Bronchial epithelial cell (primary cell): ENCODE measurements around the gene TMTC1. TPM values are rescaled to one million over a fixed set of nuclear protein-coding genes. Genes with fewer than 3 reads are reported as not detected.

ENCODE experiments used
- DNase-seq: peaks from one replicate; pipeline ENCODE4 v3.0.0-alpha.2; 2010; ENCODE audit warnings: low read depth
- FAIRE-seq: peaks from 2 replicates; lab custom pipeline; 2011; peaks lifted over from hg19 to GRCh38; lab: Jason Lieb, UNC
- H3K27me3 ChIP-seq: 2 replicates; pipeline ENCODE4 v1.5.1; 2011; ENCODE audit warnings: low read length; ENCODE audit not compliant: control insufficient read depth, insufficient read depth
- H3K36me3 ChIP-seq: 2 replicates; pipeline ENCODE4 v1.5.1; 2011; ENCODE audit warnings: low read length; ENCODE audit not compliant: control insufficient read depth, insufficient read depth
- H3K4me3 ChIP-seq: 2 replicates; pipeline ENCODE4 v1.5.1; 2011; ENCODE audit warnings: mild to moderate bottlenecking, low read depth, low read length, control low read depth
- total RNA-seq: library from RNA; depleted of rRNA; stranded (reverse); fragments of >200 nt; gene quantifications from 2 replicates; pipeline ENCODE4 v1.2.1, GENCODE V29; 2014
- TF ChIP-seq, protein P1 (sequence below): IDR thresholded peaks from 2 replicates; pipeline ENCODE4 v1.5.1; 2011; ENCODE audit warnings: mild to moderate bottlenecking, moderate library complexity, low read length, control low read depth, inconsistent platforms; ENCODE audit not compliant: insufficient read depth, severe bottlenecking

The TMTC1 gene
- total RNA-seq, 1 donor from 2014 or later, result 4.5 TPM

DNA sequence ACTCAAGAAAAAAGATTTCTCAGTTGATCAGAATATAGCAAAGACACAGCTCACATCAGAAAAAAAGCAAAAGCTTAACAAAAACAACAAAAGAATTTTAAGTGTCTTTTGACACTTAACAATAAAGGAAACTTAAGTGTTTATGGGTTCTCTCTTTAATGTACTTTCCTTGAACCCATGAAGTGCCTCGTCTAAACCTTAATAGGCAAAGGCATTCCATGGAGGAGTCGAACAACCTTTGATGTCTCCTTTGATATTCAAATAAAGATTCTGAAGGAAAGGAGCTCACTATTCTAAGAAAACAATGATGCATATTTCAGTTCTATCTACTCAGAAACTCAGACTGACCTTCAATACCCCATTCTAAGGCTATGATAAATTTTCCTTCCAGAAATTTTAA, 116.7 kb downstream of the TMTC1 start:
- H3K27me3 ChIP-seq, result no peaks in the 10 kb centered on the region
- TF ChIP-seq, protein P1, sequence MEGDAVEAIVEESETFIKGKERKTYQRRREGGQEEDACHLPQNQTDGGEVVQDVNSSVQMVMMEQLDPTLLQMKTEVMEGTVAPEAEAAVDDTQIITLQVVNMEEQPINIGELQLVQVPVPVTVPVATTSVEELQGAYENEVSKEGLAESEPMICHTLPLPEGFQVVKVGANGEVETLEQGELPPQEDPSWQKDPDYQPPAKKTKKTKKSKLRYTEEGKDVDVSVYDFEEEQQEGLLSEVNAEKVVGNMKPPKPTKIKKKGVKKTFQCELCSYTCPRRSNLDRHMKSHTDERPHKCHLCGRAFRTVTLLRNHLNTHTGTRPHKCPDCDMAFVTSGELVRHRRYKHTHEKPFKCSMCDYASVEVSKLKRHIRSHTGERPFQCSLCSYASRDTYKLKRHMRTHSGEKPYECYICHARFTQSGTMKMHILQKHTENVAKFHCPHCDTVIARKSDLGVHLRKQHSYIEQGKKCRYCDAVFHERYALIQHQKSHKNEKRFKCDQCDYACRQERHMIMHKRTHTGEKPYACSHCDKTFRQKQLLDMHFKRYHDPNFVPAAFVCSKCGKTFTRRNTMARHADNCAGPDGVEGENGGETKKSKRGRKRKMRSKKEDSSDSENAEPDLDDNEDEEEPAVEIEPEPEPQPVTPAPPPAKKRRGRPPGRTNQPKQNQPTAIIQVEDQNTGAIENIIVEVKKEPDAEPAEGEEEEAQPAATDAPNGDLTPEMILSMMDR, result no peak

DNA sequence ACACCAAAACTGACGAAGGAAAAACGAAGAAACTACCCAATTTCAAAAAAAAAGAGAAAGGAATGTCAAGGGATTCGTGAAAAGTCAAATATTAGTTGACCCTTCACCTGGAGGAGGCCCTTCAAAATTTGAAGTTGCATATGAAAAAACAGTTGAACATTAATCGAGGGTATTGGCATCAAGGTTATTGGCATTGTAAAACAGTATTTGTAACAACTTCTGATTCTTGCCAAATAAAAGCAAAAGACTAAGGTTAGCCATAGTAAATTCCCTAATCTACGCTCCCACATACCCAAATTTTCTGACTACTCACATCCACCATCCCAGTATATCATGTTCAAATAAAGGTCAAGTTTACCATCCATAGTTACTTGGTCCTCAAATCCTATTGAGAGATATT, 118.6 kb downstream of the TMTC1 start:
- Histone ChIP-seq H3K4me3 (no peak overlapping the region), H3K36me3 (no peaks in the 10 kb centered on the region), H3K27me3 (no peaks in the 10 kb centered on the region)
- FAIRE-seq (no peak), DNase-seq (no peak)
- TF ChIP-seq, protein P1, result no peak

More for the DNA sequence above, 116.7 kb downstream of the TMTC1 start:
- FAIRE-seq (no peak), DNase-seq (no peak)
- Histone ChIP-seq H3K4me3 (no peak overlapping the region), H3K36me3 (no peaks in the 10 kb centered on the region)

- no peaks in the 10 kb centered on the region for H3K27me3 ChIP-seq
- no peak overlapping the region for H3K4me3 ChIP-seq
- FAIRE-seq (no peak), DNase-seq (no peak)
- H3K36me3 ChIP-seq, result no peaks in the 10 kb centered on the region
- TF ChIP-seq, protein P1, result no peak
Observed at GRCh38 chr12:29662734-29663323, 120.9 kb downstream of the TMTC1 start.

GRCh38 chr12:29660847-29661246, 122.9 kb downstream of the TMTC1 start:
- Histone ChIP-seq H3K27me3 (no peaks in the 10 kb centered on the region), H3K4me3 (no peak overlapping the region), H3K36me3 (no peaks in the 10 kb centered on the region)
- DNase-seq (no peak), FAIRE-seq (no peak)
- TF ChIP-seq, protein P1, result no peak

DNA sequence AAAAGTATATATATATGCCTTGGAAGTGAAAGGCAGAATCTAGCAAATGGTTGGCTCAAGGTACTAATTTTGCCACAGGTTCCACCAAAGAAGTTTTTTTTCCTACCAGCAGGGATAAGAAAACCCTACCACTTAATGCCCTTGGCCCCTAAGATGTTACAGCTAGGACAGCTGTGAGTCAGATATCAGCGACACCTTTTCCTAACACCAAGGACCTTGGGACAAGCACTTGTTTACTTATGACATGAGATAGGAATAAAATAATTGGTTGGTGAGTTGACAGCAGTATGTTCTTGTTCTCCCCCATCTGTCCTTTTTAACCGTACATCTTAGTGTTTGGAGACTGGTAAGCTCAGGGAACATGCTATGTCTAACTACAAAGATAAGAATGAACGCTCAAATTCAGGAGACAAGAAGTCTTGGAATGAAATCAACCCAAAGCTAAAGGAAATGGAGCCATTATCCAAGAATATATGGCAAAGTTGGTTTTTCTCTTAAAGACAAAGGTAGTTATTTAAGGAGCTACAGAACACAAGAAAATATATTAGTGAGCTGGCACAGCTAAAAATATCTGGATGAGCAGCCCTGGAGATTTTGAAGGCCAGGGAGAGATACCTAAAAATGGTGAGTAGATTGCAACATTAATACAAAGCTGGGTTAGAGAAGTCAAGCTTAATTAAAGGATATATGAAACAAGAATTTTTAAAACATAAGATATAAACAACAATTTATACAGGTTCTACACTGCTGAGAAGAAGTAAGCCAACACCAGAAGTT, 126.8 kb downstream of the TMTC1 start:
- DNase-seq (no peak), FAIRE-seq (no peak)
- Histone ChIP-seq H3K36me3 (no peaks in the 10 kb centered on the region), H3K4me3 (no peak overlapping the region), H3K27me3 (no peaks in the 10 kb centered on the region)
- TF ChIP-seq, protein P1, result no peak

- TF ChIP-seq, protein P1, result no peak
- DNase-seq (no peak), FAIRE-seq (no peak)
- Histone ChIP-seq H3K27me3 (no peaks in the 10 kb centered on the region), H3K36me3 (no peaks in the 10 kb centered on the region), H3K4me3 (no peak overlapping the region)
Observed at GRCh38 chr12:29655861-29656260, 127.9 kb downstream of the TMTC1 start.
